Fibroblast of villous mesenchyme (primary cell): ENCODE results near the gene KRT71. TPM values are rescaled to one million over a fixed set of nuclear protein-coding genes. Genes with fewer than 3 reads are reported as not detected.

Experiments used
- DNase-seq: peaks from one replicate; pipeline ENCODE4 v3.0.0-alpha.2; 2010; ENCODE audit warnings: low read depth
- H3K4me3 ChIP-seq: 2 replicates; pipeline ENCODE4 v1.5.1; 2011; ENCODE audit warnings: low read depth, mild to moderate bottlenecking, low read length
- total RNA-seq: library from RNA; depleted of rRNA; stranded (reverse); fragments of >200 nt; gene quantifications from 2 replicates; pipeline ENCODE4 v1.2.3, GENCODE V29; 2012
- TF ChIP-seq, protein P1 (sequence below): IDR thresholded peaks from 2 replicates; pipeline ENCODE4 v1.5.1; 2012; ENCODE audit warnings: low read depth, mild to moderate bottlenecking, low read length; ENCODE audit not compliant: insufficient read depth

Gene KRT71
- total RNA-seq, 1 donor, result not detected

DNA sequence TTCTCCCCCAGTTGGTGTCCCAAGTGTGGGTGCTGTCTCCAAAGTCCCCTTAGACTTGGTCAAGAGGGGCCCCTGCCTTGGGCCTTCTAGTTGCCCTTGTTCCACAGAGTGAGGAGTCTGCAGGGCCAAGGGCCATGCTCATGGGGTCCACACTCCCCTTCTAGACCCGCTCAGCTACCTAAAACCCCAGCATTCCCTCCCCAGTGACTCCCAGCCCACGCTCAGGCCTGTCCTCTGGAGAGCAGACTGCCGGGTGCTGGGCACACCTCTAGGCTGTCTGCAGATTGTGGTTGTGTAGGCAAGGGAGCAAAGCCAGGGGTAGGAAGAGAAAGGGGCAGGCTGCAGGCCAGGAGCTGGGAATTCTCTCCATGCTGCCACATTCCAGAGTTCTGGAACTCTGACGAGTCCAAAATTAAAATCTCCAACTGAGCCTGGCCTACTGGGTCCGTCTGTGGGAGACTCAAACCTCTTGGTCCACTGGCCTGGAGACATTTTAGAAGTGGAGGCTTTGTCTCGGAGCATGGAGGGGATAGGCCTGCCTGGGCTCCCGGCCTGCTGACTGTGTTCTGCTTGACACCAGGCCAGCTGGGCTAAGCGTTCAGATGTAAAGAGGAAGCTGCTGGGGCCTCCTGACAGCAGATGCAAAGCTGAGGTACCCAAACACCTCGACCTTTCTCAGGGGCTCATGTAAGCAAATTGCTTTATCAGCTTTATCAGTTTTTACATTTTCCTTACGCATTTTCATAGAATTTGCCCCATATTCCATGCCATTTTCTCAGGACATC lies 19.1 kb downstream of the KRT71 start:
- no peak for DNase-seq
- H3K4me3 ChIP-seq, result no peak overlapping the region
- TF ChIP-seq, protein P1, sequence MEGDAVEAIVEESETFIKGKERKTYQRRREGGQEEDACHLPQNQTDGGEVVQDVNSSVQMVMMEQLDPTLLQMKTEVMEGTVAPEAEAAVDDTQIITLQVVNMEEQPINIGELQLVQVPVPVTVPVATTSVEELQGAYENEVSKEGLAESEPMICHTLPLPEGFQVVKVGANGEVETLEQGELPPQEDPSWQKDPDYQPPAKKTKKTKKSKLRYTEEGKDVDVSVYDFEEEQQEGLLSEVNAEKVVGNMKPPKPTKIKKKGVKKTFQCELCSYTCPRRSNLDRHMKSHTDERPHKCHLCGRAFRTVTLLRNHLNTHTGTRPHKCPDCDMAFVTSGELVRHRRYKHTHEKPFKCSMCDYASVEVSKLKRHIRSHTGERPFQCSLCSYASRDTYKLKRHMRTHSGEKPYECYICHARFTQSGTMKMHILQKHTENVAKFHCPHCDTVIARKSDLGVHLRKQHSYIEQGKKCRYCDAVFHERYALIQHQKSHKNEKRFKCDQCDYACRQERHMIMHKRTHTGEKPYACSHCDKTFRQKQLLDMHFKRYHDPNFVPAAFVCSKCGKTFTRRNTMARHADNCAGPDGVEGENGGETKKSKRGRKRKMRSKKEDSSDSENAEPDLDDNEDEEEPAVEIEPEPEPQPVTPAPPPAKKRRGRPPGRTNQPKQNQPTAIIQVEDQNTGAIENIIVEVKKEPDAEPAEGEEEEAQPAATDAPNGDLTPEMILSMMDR, result no peak

DNA sequence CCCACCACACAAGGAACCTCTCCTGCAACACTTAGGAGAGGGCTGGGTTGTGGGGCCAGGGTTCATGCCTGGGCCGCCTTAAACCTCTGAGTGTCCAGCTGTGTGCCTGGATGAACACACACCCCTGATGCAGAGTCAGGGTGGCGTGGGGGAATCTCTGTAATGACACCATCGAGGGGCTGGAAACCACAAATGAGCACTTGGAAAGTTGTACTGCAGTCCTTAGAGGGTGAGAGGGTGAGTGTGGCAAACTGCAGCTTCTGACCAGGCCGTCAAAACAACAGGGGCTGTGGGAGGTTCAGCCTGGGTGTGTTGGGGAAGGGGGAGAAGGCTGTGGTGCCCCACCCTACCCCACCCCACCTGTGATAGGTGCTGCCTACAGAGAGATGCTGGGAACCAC lies 20.3 kb downstream of the KRT71 start:
- H3K4me3 ChIP-seq, result no peak overlapping the region
- TF ChIP-seq, protein P1, result no peak
- DNase-seq, result no peak

DNA sequence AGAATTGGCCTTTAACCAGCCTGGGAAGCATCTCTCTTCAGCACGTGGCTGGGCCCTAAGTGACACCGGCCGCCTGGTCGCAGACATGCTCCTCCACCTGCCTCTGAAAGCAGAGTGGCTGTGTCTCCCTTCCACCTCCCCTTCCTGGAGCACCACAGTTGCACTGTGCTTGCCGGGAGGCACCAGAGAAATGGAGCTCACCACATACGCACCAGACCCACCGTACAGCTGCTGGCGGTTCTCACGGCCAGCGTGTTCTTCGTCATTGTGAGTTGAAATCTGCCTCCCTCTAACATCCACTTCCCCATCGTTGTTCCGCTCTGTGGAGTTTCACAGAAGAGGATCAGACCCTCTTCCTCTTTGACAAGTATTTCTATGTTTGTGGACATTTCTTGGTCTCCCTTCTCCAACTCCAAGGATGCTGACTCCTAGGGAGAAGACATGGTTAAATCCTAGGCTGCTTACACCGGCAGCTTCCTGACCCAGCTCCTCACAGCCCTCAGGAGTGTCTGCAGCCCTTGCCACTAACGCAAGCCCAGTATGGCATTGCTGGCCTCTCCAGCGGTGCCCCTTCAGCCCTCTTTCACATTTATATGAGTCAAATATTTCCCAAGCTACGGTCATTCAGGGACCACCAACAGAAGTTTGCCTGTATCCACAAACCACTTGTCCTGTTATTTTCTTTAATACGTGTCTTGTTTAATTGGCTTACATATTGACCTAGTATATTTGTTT lies 21.2 kb downstream of the KRT71 start:
- TF ChIP-seq, protein P1, result no peak
- DNase-seq, result no peak

DNA sequence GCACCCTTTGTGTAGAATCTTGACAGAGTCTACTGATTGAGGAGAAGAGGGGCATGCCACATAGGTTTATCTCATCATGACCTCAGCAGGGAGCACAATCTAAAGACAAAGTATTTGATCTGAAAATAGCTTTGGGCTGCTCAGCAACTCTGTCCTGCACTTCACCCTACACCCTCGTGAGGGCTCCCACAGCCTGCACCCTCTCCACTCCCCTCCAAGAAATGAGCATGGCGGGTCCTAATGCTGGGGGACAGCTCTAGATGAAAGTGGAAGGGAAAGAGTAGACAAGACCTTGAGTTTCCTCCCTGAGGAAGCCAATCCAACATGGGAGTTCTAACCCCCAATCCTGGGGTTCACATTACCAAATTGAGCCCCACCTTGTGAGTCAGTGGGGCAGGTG lies 22.0 kb downstream of the KRT71 start:
- no peak overlapping the region for H3K4me3 ChIP-seq
- no peak for DNase-seq
- TF ChIP-seq, protein P1, result no peak

More for the DNA sequence above, 21.2 kb downstream of the KRT71 start:
- H3K4me3 ChIP-seq, result no peak overlapping the region

DNA sequence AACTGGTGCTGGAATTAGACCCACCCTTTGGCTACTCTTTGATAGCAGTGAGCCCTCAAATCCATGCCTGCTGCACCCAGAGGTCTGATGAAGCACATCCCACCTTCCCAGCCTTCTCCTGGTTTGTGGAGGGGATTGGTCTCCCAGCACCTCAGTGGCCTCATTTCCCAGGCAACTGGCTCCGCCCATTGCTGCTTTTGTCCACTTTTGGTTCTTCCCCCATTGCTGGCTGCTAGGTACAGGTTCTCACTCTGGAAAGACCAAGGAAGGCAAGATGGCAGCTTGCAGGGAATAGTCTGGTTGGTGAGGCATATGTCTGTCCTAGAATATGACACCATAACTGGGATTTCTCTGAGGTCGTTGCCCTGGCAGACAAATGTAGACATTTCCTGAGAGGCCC lies 22.6 kb downstream of the KRT71 start:
- TF ChIP-seq, protein P1, result no peak

DNA sequence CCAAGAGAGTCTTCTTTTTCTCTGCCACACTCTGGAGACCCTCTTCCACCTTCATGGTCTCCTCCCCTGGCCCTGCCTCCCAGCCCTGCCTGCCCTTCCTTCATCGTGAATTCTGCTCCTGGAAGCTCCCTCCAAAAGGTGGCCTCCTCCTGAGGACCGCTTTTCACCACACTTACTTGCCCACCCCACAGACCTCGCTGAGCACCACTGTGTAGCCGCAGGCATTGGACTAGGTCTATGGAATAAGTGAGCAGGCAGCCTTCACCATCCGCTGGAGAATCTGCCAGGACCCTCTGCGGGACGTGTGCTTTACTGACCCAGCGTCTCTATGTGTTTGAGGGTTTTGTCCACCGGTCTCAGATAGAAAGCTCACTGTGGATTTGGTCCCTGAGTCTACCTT lies 23.1 kb downstream of the KRT71 start:
- DNase-seq, result no peak
- TF ChIP-seq, protein P1, result no peak
- H3K4me3 ChIP-seq, result no peak overlapping the region

More for the DNA sequence above, 22.6 kb downstream of the KRT71 start:
- H3K4me3 ChIP-seq, result no peak overlapping the region
- no peak for DNase-seq

DNA sequence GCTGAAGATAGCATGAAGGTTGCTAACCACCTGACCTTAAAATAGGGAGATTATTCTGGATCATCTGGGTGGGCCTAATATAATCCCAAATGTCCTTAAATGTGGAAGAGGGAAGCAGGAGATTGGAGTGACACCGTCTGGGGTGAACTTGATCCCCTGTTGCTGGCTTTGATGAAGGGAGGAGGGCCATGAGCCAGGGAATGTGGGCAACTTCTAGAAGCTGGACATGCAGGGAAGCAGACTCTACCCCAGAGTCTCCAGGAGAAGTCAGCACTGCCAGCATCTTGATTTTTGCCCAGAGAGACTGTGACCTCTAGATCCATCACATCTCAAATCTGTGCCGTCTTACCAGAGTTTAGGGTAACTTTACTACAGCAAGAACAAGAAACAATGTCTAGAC lies 23.5 kb downstream of the KRT71 start:
- DNase-seq, result no peak
- H3K4me3 ChIP-seq, result no peak overlapping the region
- TF ChIP-seq, protein P1, result no peak
